Measurements from ENCODE around the gene TUBB. TPM values are rescaled to one million over a fixed set of nuclear protein-coding genes. Genes with fewer than 3 reads are reported as not detected.
A peak's percentile ranks its signal among the peaks of the same experiment; 100 is the strongest.

The TUBB gene
- total and polyA plus RNA-seq, 2 of the 8 experiments (the other 6 are each of a cell fraction or from before 2014, with no cell fraction given) = 1,880 to 3,022 TPM

DNA sequence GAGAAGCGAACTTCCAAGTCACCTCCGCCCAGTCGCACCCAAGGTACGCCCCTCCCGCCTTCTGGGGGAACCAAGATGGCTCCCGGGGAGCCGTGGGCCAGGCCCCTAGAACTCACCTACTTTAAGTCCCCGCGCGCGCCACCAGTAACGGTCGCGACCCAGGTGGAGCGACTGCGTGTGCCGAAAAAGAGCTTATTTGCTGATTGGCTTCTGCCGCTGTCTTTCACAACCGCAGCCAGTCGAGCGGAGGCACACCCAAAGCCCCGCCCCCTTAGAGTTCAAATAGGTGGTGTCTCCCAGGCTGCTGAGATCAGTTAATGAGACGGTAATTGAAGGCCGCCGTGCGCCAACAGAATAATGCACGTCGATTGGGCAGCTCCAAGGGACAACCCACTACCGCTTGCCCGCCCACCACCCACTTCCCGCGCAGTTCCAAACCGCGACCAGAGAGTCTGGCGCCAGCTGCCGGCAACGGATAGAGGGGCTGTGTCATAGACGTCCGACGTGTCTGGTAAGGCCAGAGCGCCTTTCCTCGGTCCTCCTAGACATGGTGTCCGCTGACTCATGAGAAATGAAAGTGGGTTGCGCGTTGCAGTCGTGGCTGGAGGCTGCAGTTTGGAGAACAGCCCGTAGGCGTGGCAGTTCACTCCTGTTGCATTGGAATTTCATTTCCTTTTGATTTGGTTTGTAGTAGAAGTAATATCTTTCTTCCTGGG, 2.9 kb upstream of the TUBB start, which contains the start of gene MDC1 (continued):
- TF ChIP-seq SAP30 (IDR thresholded peaks at IDR 0.05; ENCODE audit: insufficient read depth, insufficient replicate concordance, low read length) (no peak), TCF12 (IDR thresholded peaks at IDR 0.05; ENCODE audit: low read depth, low read length) (peak; percentile 92; the same call in 1 of the 2 replicates), NANOG (IDR thresholded peaks at IDR 0.05; ENCODE audit: insufficient read depth, low read depth, low read length, poor library complexity, severe bottlenecking) (peak; percentile 66), CBX5 (IDR thresholded peaks at IDR 0.05; ENCODE audit: low read depth, low read length) (no peak), RXRA (IDR thresholded peaks at IDR 0.05; ENCODE audit: insufficient read depth, low read depth, low read length) (0 out of 2 replicates have a peak, but pooled peaks have one; percentile 56), SP2 (IDR thresholded peaks at IDR 0.05; ENCODE audit: low read length) (peak; percentile 98), EGR1 (IDR thresholded peaks at IDR 0.05; ENCODE audit: borderline replicate concordance, low read depth, low read length) (peak; percentile 95), SP1 (IDR thresholded peaks at IDR 0.05; ENCODE audit: low read depth, low read length) (peak; percentile 94), HDAC6 (IDR thresholded peaks at IDR 0.05; ENCODE audit: low read depth, low read length) (no peak), EP300 (IDR thresholded peaks at IDR 0.05; ENCODE audit: borderline replicate concordance in 1 of 2, low read depth in 2 of 2, low read length in 2 of 2) (peak in 1 of 2 experiments; percentile 91; a peak in 2 of 3 replicates), RNF2 (IDR thresholded peaks at IDR 0.05; ENCODE audit: borderline replicate concordance, low read depth, low read length, missing control alignments, poor library complexity, severe bottlenecking) (no peak), RBBP5 (IDR thresholded peaks at IDR 0.05; ENCODE audit: borderline replicate concordance, low read depth, low read length) (no peak), RAD21 (IDR thresholded peaks at IDR 0.05 in 1 of 2, conservative IDR thresholded peaks at IDR 0.05 in 1 of 2; ENCODE audit: low read depth in 2 of 2, low read length in 2 of 2) (peak in 1 of 2 experiments; percentile 15; a peak in 1 of 4 replicates)
